ENCODE data around the gene BCR. TPM values are rescaled to one million over a fixed set of nuclear protein-coding genes. Genes with fewer than 3 reads are reported as not detected.
A peak's percentile ranks its signal among the peaks of the same experiment; 100 is the strongest.

Gene BCR
- polyA plus RNA-seq, 4 donors: 49.3 to 63.8 (median 61.8) TPM

- no peak for DNase-seq (ENCODE audit: low read depth in 4 of 4, low spot score in 2 of 4)
Observed at GRCh38 chr22:23257889-23258825, 77.8 kb downstream of the BCR start.

GRCh38 chr22:23258826-23259170, 78.5 kb downstream of the BCR start:
- DNase-seq (ENCODE audit: low read depth in 4 of 4, low spot score in 2 of 4): no peak

GRCh38 chr22:23259916-23260644, 79.8 kb downstream of the BCR start:
- DNase-seq (ENCODE audit: low read depth in 4 of 4, low spot score in 2 of 4): no peak

GRCh38 chr22:23260645-23261581, 80.6 kb downstream of the BCR start:
- no peak for DNase-seq (ENCODE audit: low read depth in 4 of 4, low spot score in 2 of 4)

- DNase-seq (ENCODE audit: low read depth in 4 of 4, low spot score in 2 of 4): no peak
Observed at GRCh38 chr22:23261900-23262450, 81.7 kb downstream of the BCR start.

GRCh38 chr22:23262518-23263332, 82.4 kb downstream of the BCR start:
- no peak for DNase-seq (ENCODE audit: low read depth in 4 of 4, low spot score in 2 of 4)

- no peak for DNase-seq (ENCODE audit: low read depth in 4 of 4, low spot score in 2 of 4)
Observed at GRCh38 chr22:23263651-23264555, 83.6 kb downstream of the BCR start.

GRCh38 chr22:23264610-23265367, 84.5 kb downstream of the BCR start:
- DNase-seq (ENCODE audit: low read depth in 4 of 4, low spot score in 2 of 4): no peak

- DNase-seq (ENCODE audit: low read depth in 4 of 4, low spot score in 2 of 4): no peak
Observed at GRCh38 chr22:23265368-23265700, 85.0 kb downstream of the BCR start.

- DNase-seq (ENCODE audit: low read depth in 4 of 4, low spot score in 2 of 4): no peak
Observed at GRCh38 chr22:23266780-23267179, 86.5 kb downstream of the BCR start.

- no peak for DNase-seq (ENCODE audit: low read depth in 4 of 4, low spot score in 2 of 4)
Observed at GRCh38 chr22:23267226-23268043, 87.1 kb downstream of the BCR start.

GRCh38 chr22:23268139-23268712, 87.9 kb downstream of the BCR start:
- no peak for DNase-seq (ENCODE audit: low read depth in 4 of 4, low spot score in 2 of 4)

GRCh38 chr22:23268877-23269276, 88.6 kb downstream of the BCR start:
- no peak for DNase-seq (ENCODE audit: low read depth in 4 of 4, low spot score in 2 of 4)

GRCh38 chr22:23269441-23270211, 89.3 kb downstream of the BCR start:
- peak in 3 of 4 donors; percentile 58 to 62 (median 60) for DNase-seq (ENCODE audit: low read depth in 4 of 4, low spot score in 2 of 4)

- DNase-seq (ENCODE audit: low read depth in 4 of 4, low spot score in 2 of 4): no peak
Observed at GRCh38 chr22:23270212-23270733, 90.0 kb downstream of the BCR start.

Measured in left renal cortex interstitium (tissue), 4 donors.